Parathyroid adenoma (tissue), 2 donors: ENCODE results near the gene PNPLA1.

Source experiments
- H2AFZ ChIP-seq: fragments of 300-600 bp; sonication (generic); one replicate; pipeline ENCODE4 v1.7.0; 2017; ENCODE audit warnings: antibody characterized with exemption, mild to moderate bottlenecking
- H3K27ac ChIP-seq: fragments of 300-600 bp; sonication (generic); one replicate; pipeline ENCODE4 v1.7.0; 2017
- H3K27me3 ChIP-seq: fragments of 300-600 bp; sonication (generic); one replicate; pipeline ENCODE4 v1.7.0; 2017; ENCODE audit warnings: low read length; ENCODE audit not compliant: control insufficient read depth, insufficient read depth
- H3K36me3 ChIP-seq: fragments of 300-600 bp; sonication (generic); one replicate; pipeline ENCODE4 v1.7.0; 2017; ENCODE audit warnings: low read length; ENCODE audit not compliant: control insufficient read depth, insufficient read depth
- H3K4me1 ChIP-seq: fragments of 300-600 bp; sonication (generic); one replicate; pipeline ENCODE4 v1.7.0; 2017; ENCODE audit warnings: control low read depth
- H3K4me2 ChIP-seq: fragments of 300-600 bp; sonication (generic); one replicate; pipeline ENCODE4 v1.7.0; 2017; ENCODE audit warnings: low read length
- H3K4me3 ChIP-seq: fragments of 300-600 bp; sonication (generic); one replicate; pipeline ENCODE4 v1.7.0; 2017; ENCODE audit warnings: low read depth, low read length
- H3K79me2 ChIP-seq: fragments of 300-600 bp; sonication (generic); one replicate; pipeline ENCODE4 v1.7.0; 2017; ENCODE audit warnings: control low read depth
- H3K9ac ChIP-seq: fragments of 300-600 bp; sonication (generic); one replicate; pipeline ENCODE4 v1.7.0; 2017; ENCODE audit warnings: mild to moderate bottlenecking
- H3K9me3 ChIP-seq: fragments of 300-600 bp; sonication (generic); one replicate; pipeline ENCODE4 v1.7.0; 2017; ENCODE audit warnings: low read length; ENCODE audit not compliant: control insufficient read depth
- CTCF ChIP-seq: fragments of 300-600 bp; sonication (generic); IDR thresholded peaks from one replicate; pipeline ENCODE4 v1.7.0; 2017; ENCODE audit warnings: antibody characterized with exemption, mild to moderate bottlenecking
- donor health status: primary hyperparathyroidism.

PNPLA1 gene

GRCh38 chr6:36286858-36287257 is 17.0 kb downstream of the PNPLA1 start:
- no peaks in the 10 kb centered on the region for H3K79me2 ChIP-seq

GRCh38 chr6:36289281-36289878 is 19.5 kb downstream of the PNPLA1 start:
- Histone ChIP-seq H3K27me3 (no peaks in the 10 kb centered on the region), H3K4me3 (no peak overlapping the region), H3K79me2 (no peaks in the 10 kb centered on the region), H3K36me3 (no peaks in the 10 kb centered on the region), H3K9me3 (no peaks in the 10 kb centered on the region), H3K4me1 (no peaks in the 10 kb centered on the region), H3K4me2 (no peak overlapping the region), H2AFZ (no peak overlapping the region), H3K27ac (no peak overlapping the region), H3K9ac (no peak overlapping the region)
- no peak for TF ChIP-seq CTCF

More at GRCh38 chr6:36286858-36287257, 17.0 kb downstream of the PNPLA1 start:
- TF ChIP-seq CTCF: no peak
- H3K27me3 ChIP-seq: no peaks in the 10 kb centered on the region
- H3K9me3 ChIP-seq: no peaks in the 10 kb centered on the region
- no peak overlapping the region for H3K4me2 ChIP-seq
- no peak overlapping the region for H2AFZ ChIP-seq
- no peaks in the 10 kb centered on the region for H3K36me3 ChIP-seq
- no peak overlapping the region for H3K27ac ChIP-seq
- no peaks in the 10 kb centered on the region for H3K4me1 ChIP-seq
- H3K9ac ChIP-seq: no peak overlapping the region
- H3K4me3 ChIP-seq: no peak overlapping the region

GRCh38 chr6:36290668-36291620 is 21.1 kb downstream of the PNPLA1 start:
- no peaks in the 10 kb centered on the region for H3K27me3 ChIP-seq
- H3K4me3 ChIP-seq: no peak overlapping the region
- H3K4me1 ChIP-seq: no peaks in the 10 kb centered on the region
- TF ChIP-seq CTCF: no peak
- H3K36me3 ChIP-seq: no peaks in the 10 kb centered on the region
- no peak overlapping the region for H2AFZ ChIP-seq
- H3K4me2 ChIP-seq: no peak overlapping the region
- H3K27ac ChIP-seq: no peak overlapping the region
- H3K9me3 ChIP-seq: no peaks in the 10 kb centered on the region
- no peak overlapping the region for H3K9ac ChIP-seq
- no peaks in the 10 kb centered on the region for H3K79me2 ChIP-seq

GRCh38 chr6:36292170-36292569 is 22.3 kb downstream of the PNPLA1 start:
- Histone ChIP-seq H3K27me3 (no peaks in the 10 kb centered on the region), H3K79me2 (no peaks in the 10 kb centered on the region), H2AFZ (no peak overlapping the region), H3K9me3 (no peaks in the 10 kb centered on the region), H3K4me1 (no peaks in the 10 kb centered on the region), H3K36me3 (no peaks in the 10 kb centered on the region), H3K9ac (no peak overlapping the region), H3K27ac (no peak overlapping the region), H3K4me3 (no peak overlapping the region), H3K4me2 (no peak overlapping the region)
- no peak for TF ChIP-seq CTCF
